Left lobe of liver (tissue), 2 donors: ENCODE measurements around the gene ZNF516. TPM values are rescaled to one million over a fixed set of nuclear protein-coding genes. Genes with fewer than 3 reads are reported as not detected.
A peak's percentile ranks its signal among the peaks of the same experiment; 100 is the strongest.

ENCODE experiments used
- ATAC-seq: fragments of 200-7000 bp; cut with Tn5 transposase; one replicate; pipeline ENCODE4 v1.9.1; 2020; ENCODE audit warnings: mild to moderate bottlenecking, moderate library complexity
- DNase-seq: peaks from one replicate; pipeline ENCODE4 v3.0.0-alpha.2; 2020; ENCODE audit warnings: low spot score
- total RNA-seq: library from RNA; stranded (reverse); gene quantifications from one replicate; pipeline ENCODE4 v1.2.1, GENCODE V29; 2021
- donor health status: DM: no; HTN: no; CAD: no; lungs with moderate emphysema.
- donor health status: DM: no; HTN: yes; CAD: no.

ZNF516 gene
- total RNA-seq, 1 donor from 2014 or later, result 16.2 TPM

GRCh38 chr18:76456018-76456750 lies 38.9 kb downstream of the ZNF516 start:
- no peak for ATAC-seq
- peak; percentile 33 for DNase-seq

GRCh38 chr18:76455003-76455676 lies 39.9 kb downstream of the ZNF516 start:
- DNase-seq (peak; percentile 22), ATAC-seq (no peak)

GRCh38 chr18:76454418-76454817 lies 40.6 kb downstream of the ZNF516 start:
- no peak for DNase-seq
- ATAC-seq, result no peak

- ATAC-seq, result no peak
- DNase-seq, result no peak
These were observed 41.1 kb downstream of the ZNF516 start for GRCh38 chr18:76453932-76454331.

GRCh38 chr18:76453057-76453561 lies 41.9 kb downstream of the ZNF516 start:
- ATAC-seq (no peak), DNase-seq (no peak)

- ATAC-seq (no peak), DNase-seq (no peak)
These were observed 42.7 kb downstream of the ZNF516 start for GRCh38 chr18:76452357-76452756.

- peak; percentile 41 for DNase-seq
- ATAC-seq, result peak; percentile 45
These were observed 43.4 kb downstream of the ZNF516 start for GRCh38 chr18:76451396-76452331.

- ATAC-seq (peak; percentile 75), DNase-seq (peak; percentile 54)
These were observed 44.3 kb downstream of the ZNF516 start for GRCh38 chr18:76450452-76451395.

GRCh38 chr18:76449111-76449453 lies 46.0 kb downstream of the ZNF516 start:
- no peak for ATAC-seq
- DNase-seq, result peak; percentile 44

- ATAC-seq (no peak), DNase-seq (peak; percentile 48)
These were observed 46.6 kb downstream of the ZNF516 start for GRCh38 chr18:76448256-76449110.

GRCh38 chr18:76447258-76447890 lies 47.7 kb downstream of the ZNF516 start:
- no peak for ATAC-seq
- peak; percentile 43 for DNase-seq

- DNase-seq, result no peak
- ATAC-seq, result no peak
These were observed 48.5 kb downstream of the ZNF516 start for GRCh38 chr18:76446321-76447257.

GRCh38 chr18:76445741-76446232 lies 49.3 kb downstream of the ZNF516 start:
- DNase-seq, result peak; percentile 85
- peak; percentile 85 for ATAC-seq

- DNase-seq (no peak), ATAC-seq (peak; percentile 7)
These were observed 49.8 kb downstream of the ZNF516 start for GRCh38 chr18:76445275-76445674.

GRCh38 chr18:76444446-76445105 lies 50.5 kb downstream of the ZNF516 start:
- no peak for ATAC-seq
- DNase-seq, result peak; percentile 32

- no peak for DNase-seq
- ATAC-seq, result no peak
These were observed 51.3 kb downstream of the ZNF516 start for GRCh38 chr18:76443519-76444445.
